Activated CD4-positive, alpha-beta T cell treated with anti-CD3 and anti-CD28 coated beads, Interleukin-2, amount 50 U/mL, for 4 hours (primary cell): ENCODE results near the gene TRIM44.
"Not testable (repeated sequence)": the region's sequence is repeated elsewhere in the genome, so short reads cannot be mapped to it uniquely, and the experiment has no call there.

ENCODE experiments used
- DNase-seq, 2 experiments: peaks; one replicate each; pipeline ENCODE4 v3.0.0-alpha.2; 2020

Gene TRIM44

DNA sequence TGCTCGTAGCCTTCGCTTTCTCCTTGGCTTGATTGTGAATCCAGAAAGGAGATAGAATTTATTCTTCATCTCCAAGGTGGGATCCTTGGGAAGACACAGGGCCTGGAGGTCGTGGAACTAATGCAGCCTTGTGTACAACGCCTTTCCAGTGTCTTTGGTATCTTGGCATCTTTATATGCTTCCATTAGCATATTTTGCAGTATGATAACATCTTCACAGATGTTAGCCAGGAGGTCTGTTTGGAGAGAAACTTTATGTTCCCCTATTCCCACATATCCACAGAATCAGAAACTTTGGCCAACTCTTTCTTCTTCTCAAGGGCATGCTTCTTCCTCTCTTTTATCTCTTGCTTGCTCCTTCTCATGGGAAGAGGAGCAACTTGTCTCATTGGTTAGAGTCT, 101.2 kb downstream of the TRIM44 start:
- no peak for DNase-seq

DNA sequence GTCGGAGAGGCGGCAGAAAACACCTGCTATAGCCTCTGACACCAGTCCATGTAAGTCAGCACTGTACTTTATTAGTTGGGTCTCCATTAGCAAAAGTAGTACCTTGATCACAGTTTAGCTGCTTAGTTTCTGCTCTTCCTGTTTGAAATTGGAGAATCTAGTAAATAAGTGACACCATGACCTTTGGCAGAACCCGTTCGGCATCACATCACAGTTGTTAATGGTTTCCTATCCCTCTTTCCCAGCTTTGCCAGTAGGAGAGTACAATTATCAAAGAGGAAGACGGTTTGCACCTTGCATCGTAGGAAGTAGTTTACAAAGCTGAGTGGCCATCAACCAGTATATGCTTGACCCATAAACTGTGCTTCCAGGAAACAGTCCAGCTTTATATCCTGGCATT, 101.8 kb downstream of the TRIM44 start:
- no peak for DNase-seq

- DNase-seq, result no peak
Observed at GRCh38 chr11:35765211-35765610, 102.6 kb downstream of the TRIM44 start.

DNA sequence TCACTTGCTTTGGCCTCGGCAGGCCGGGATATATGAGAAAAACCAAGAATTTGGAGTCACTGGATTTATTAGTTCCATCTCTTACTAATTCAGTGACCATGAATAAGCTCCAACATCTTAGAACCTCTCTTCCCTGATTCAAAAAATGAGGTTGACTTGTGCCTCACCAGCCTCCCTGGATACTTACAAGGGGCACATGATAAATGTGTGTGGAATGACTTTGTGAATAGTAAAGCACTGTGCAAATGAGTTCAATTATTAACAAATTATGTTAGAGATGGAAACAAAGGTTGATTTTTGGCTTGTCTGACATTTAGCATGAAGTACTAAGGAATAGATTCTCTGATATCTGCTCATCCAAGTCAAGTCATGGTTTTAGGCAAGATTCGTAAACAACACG, 104.1 kb downstream of the TRIM44 start:
- DNase-seq, result no peak

- DNase-seq, result not testable (repeated sequence)
Observed at GRCh38 chr11:35770425-35770824, 107.8 kb downstream of the TRIM44 start.

GRCh38 chr11:35771722-35772121, 109.1 kb downstream of the TRIM44 start:
- DNase-seq, result no peak

DNA sequence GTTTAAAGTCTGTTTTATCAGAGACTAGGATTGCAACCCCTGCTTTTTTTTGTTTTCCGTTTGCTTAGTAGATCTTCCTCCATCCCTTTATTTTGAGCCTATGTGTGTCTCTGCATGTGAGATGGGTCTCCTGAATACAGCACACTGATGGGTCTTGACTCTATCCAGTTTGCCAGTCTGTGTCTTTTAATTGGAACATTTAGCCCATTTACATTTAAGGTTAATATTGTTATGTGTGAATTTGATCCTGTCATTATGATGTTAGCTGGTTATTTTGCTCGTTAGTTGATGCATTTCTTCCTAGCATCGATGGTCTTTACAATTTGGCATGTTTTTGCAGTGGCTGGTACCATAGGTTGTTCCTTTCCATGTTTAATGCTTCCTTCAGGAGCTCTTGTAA, 114.7 kb downstream of the TRIM44 start:
- DNase-seq, result not testable (repeated sequence)

DNA sequence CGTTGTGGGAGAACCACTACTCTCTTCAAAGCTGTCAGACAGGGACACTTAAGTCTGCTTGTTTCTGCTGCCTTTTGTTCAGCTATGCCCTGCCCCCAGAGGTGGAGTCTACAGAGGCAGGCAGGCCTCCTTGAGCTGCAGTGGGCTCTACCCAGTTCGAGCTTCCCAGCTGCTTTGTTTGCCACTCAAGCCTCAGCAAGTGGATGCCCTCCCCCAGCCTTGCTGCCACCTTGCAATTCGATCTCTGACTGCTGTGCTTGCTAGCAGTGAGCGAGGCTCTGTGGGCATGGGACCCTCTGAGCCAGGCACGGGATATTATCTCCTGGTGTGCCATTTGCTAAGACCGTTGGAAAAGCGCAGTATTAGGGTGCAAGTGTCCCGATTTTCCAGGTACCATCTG, 116.4 kb downstream of the TRIM44 start:
- not testable (repeated sequence) for DNase-seq

DNA sequence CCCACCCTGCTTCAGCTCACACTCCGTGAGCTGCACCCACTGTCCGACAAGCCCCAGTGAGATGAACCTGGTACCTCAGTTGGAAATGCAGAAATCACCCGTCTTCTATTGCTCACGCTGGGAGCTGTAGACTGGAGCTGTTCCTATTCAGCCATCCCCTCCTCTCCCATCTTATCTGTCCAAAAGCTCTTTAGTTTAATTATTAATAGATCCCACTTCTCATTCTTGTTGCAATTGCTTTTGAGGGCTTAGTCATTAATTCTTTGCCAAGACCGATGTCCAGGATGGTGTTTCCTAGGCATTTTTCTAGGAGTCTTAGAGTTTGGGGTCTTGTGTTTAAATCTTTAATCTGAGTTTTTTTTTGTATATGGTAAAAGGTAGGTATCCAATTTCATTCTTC, 116.8 kb downstream of the TRIM44 start:
- no peak for DNase-seq

DNA sequence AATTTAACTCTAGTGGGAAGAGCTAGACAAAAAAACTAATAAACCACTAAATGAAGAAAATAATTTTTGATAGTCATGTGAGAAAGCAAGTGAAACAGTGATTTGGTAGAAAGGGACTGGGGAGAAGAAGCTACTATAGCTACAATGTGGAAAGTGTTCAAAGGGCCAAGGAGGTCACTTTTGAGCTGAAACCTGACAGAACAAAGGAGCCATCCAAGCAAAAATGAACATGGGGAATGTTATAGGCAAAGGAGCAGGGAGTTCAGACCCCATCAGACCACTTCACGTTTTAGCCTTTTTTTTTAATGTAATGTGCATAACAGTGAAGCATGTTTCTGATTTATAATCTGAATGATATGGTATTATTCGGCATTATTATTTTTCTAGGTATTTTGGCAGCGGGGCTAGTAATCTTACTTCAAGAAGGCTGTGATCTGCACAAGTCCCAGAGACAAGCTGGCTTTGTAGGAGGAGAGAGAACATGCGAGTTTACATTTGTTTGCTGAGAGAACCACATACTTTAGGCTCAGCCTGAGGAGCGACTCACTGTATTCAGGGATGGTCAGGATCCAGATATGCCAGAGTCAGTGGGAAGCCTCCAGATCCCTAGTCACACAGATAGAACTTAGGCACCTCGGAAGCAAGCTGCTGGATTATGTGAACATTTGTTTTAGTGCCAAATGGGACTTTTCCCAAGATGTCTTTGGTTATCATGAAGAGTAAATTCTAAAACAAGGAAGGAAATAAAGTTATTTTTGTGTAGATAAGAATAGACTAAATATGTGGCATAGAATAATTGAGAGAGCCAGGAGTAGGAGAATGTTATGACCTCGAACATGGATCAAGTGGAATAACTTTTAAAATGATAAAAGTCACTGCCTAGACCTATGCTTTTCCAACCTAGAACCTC, 118.6 kb downstream of the TRIM44 start:
- no peak for DNase-seq

DNA sequence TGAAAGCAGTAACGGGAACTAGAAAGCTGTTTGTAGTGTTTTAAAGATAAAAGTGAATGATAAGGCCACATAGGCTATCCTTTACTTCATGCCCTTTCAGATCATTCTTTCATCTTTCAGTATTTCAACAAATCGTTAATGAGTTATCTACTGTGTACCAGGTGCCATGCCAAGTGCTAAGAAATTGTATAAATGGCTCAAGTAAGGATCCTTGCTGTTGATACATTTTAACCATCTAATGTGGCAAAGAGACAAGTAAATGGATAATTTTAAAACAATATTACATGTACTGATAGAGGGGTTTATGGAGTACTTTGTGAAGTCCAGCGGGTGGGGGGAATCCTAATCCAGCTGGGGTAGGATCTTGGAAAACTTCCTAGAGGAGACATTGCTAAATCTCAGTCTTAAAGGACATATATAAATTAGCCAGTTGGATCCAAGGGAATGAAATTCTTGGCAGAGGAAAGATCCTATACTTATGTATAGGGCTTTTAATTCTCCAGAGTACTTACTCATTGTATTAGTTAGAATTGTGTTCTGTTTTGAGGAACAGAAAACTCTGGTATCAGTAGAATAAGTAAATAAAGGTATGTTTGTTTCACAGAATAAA, 119.4 kb downstream of the TRIM44 start:
- DNase-seq, result no peak

GRCh38 chr11:35783809-35784208, 121.2 kb downstream of the TRIM44 start:
- DNase-seq, result no peak

GRCh38 chr11:35784699-35785098, 122.1 kb downstream of the TRIM44 start:
- no peak for DNase-seq

DNA sequence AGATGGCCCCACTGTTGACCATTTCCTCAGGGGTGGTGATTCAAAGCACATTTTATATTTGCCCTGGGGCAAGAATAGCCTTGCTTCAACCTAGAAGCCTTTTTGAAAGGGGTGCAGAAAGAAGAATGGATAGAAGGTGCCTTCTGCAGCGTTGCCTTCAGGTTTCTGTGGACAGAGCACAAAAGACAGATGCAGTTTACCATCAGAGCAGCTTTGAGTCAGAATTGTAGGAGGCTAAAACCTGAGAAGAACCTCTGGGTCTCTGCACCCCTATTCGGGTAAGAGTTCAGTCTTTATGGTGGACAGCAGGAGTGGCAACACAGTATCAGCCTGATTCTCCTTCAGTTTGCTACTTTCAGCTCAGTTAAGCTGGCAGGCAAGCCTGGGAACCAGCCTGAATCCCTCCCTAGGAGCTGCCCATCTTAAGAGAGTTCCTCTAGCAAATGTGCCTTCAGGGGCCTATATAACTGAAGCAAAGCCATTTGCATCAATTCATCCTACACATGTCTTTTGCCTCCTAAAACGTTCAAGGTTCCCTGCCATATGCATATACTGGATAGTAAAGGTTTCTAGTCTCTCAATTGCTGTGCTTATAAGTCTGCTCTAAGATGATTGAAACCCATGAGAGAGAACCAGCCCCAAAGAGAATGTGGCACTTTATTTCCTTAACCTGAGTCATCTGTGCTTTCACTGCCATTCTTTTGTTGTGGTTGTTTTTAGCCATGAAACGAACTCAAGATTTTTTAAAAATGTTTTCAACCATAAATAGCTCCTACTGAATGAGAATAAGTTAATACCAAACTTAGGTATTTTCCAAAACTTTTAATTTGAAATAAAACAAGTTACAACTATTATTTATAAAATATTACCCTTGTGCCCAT, 123.0 kb downstream of the TRIM44 start:
- DNase-seq, result no peak

DNA sequence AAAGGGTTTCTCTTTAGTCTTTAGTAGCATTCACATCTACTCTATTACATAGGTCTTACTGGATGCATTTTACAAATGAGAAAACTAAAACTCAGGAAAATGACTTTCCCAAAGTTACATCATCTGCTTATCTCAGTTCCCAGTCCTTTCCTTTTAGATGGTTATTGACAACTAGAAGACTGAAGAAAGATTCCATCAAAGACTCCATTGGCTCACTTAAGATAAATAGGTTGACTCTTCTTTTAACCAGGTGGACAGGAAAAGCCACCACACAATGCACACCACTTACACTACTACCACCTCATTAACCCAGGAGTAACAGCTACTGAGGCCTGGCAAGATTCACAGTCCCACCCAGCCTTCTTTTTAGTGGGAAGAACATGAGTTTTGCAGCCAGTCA, 123.6 kb downstream of the TRIM44 start:
- DNase-seq, result no peak

DNA sequence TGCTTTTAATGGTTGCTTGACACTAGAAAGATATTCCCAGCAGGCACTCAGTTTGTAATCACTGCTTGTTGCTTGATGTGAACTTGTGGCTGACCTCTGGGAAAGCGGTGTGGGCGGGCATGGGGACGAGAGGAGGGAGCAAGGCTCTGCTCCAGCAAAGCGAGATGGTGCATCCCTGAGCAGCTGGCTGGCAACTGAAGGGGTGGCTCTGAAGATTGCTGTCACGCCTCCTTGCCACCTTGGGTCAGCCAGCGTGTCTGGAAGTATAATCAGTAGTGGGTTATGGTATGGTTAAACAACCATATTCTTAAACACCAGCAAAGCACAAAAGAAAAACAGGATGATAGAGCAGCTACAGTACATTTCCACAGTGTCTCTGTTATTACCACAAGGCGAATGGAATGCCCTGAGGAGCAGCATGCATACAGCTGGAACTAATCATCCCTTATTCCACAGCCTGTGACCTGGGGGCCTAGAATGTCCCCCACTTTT, 124.5 kb downstream of the TRIM44 start:
- DNase-seq, result no peak

- no peak for DNase-seq
Observed at GRCh38 chr11:35787626-35788025, 125.1 kb downstream of the TRIM44 start.

DNA sequence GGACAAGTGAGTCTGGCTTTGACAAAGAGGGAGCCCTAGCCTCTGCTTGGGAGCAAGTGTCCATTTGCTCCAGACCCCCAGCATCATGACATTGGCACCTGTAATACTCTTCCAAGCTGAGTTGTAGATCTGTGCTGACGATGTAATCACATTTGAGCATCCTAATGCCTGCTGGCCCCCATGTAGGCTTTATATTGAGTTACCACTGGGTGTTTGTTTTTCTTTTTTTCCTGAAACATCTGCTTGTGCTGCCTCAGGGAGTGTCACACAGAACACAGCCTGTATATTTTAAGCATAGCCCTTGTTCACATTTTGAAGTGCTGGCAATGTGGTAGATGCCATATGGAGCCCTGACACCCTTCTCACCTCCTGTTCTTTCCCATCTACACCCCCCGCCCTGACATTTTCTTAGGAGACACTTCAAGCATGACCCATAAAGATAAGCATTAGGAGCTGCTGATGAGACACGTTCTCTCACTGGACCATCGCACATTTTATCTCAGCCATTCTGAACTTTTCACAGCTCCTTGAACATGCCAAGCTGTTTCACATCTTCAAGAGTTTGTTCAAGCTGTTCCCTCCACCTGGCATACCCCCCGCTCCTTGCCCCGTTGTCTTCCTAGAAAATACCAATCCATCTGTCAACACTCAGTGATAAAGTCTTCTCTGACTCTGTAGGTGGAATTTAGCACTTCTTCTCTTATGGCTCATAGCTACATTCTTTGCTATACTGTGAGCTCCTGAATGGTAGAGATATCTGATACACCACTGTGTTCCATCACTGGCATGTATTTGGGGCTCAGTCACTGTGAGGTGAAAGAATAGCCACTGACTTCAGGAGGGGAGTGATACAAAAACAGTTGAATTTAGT, 128.7 kb downstream of the TRIM44 start:
- DNase-seq, result no peak

- no peak for DNase-seq
Observed at GRCh38 chr11:35792148-35792845, 129.7 kb downstream of the TRIM44 start.

GRCh38 chr11:35792846-35793192, 130.2 kb downstream of the TRIM44 start:
- no peak for DNase-seq

GRCh38 chr11:35794333-35794732, 131.8 kb downstream of the TRIM44 start:
- no peak for DNase-seq

DNA sequence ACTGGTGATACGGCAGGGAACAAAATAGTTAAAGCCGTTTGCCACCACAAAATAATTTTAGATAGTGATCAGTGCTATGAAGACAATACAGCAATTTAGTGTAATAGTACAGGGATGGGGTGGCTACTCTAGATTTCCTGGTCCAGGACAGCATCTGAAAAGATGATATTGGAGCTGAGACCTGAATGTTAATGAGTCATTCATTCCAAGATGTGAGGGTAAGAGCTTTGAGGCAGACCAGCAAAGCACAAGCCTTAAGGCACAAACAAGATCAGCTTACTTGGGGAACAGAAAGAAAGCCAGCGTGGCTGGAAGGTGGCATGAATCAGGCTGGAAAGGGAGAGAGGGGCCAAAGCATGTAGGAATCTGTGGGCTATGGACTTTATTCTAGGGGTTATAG, 132.3 kb downstream of the TRIM44 start:
- DNase-seq, result no peak
